ENCODE results near the gene PSORS1C1.
"Not testable (repeated sequence)": the region's sequence is repeated elsewhere in the genome, so short reads cannot be mapped to it uniquely, and the experiment has no call there.

PSORS1C1 gene

GRCh38 chr6:31114541-31114878, at the start of gene PSORS1C1:
PSORS1C1 (plus strand) TSS chr6:31114800; CDS start chr6:31129633, 14,833 bp downstream.
- no peak for DNase-seq

- no peak for DNase-seq
Measured at GRCh38 chr6:31065556-31065955, 49.0 kb upstream of the PSORS1C1 start.

GRCh38 chr6:31067028-31067427, 47.6 kb upstream of the PSORS1C1 start:
- not testable (repeated sequence) for DNase-seq

GRCh38 chr6:31067891-31068668, 46.5 kb upstream of the PSORS1C1 start:
- DNase-seq: not testable (repeated sequence)

GRCh38 chr6:31068669-31069340, 45.8 kb upstream of the PSORS1C1 start:
- peak; percentile 54 to 85 (median 72) for DNase-seq

- DNase-seq: peak in 2 of 3 experiments; percentile 6 to 26
Measured at GRCh38 chr6:31070711-31071197, 43.8 kb upstream of the PSORS1C1 start.

GRCh38 chr6:31074401-31074800, 40.2 kb upstream of the PSORS1C1 start:
- no peak for DNase-seq

GRCh38 chr6:31075528-31075927, 39.1 kb upstream of the PSORS1C1 start:
- no peak for DNase-seq

GRCh38 chr6:31076611-31077010, 38.0 kb upstream of the PSORS1C1 start:
- DNase-seq: no peak

GRCh38 chr6:31079656-31080261, 34.8 kb upstream of the PSORS1C1 start:
- DNase-seq: peak; percentile 56 to 72 (median 60)

GRCh38 chr6:31081872-31082271, 32.7 kb upstream of the PSORS1C1 start:
- no peak for DNase-seq

- DNase-seq: peak in 2 of 3 experiments; percentile 7 to 32
Measured at GRCh38 chr6:31083742-31084354, 30.8 kb upstream of the PSORS1C1 start.

- peak in 1 of 3 experiments; percentile 36 for DNase-seq
Measured at GRCh38 chr6:31086788-31087440, 27.7 kb upstream of the PSORS1C1 start.

- DNase-seq: peak; percentile 55 to 89 (median 85)
Measured at GRCh38 chr6:31087494-31088089, 27.0 kb upstream of the PSORS1C1 start.

- no peak for DNase-seq
Measured at GRCh38 chr6:31090275-31090972, 24.2 kb upstream of the PSORS1C1 start.

- no peak for DNase-seq
Measured at GRCh38 chr6:31090973-31091364, 23.6 kb upstream of the PSORS1C1 start.

- no peak for DNase-seq
Measured at GRCh38 chr6:31091680-31092079, 22.9 kb upstream of the PSORS1C1 start.

GRCh38 chr6:31092238-31092637, 22.4 kb upstream of the PSORS1C1 start:
- no peak for DNase-seq

- DNase-seq: no peak
Measured at GRCh38 chr6:31092769-31093505, 21.7 kb upstream of the PSORS1C1 start.

GRCh38 chr6:31094389-31094881, 20.2 kb upstream of the PSORS1C1 start:
- DNase-seq: no peak

- no peak for DNase-seq
Measured at GRCh38 chr6:31096215-31096614, 18.4 kb upstream of the PSORS1C1 start.
